ENCODE data around the gene VPS54.

DNA sequence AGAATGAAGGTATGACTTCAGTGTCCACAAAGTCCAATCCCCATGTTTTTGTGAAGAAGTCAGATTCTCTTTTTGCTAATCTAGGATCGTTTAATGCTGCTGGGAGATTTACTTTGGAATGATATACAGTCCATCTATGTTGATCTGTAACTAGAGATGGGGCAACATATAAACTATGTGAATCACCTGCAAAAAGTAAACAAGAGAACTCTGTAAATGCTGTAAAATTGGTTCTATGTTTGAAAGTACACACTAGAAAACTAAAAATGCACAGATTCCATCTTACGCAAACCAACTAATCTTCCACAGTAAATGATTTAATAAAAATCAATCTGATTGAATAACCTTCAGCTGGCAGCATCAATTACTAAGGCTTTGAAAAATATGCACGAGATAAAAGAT is 37.5 kb downstream of the VPS54 start:
- TF ChIP-seq, protein P1, sequence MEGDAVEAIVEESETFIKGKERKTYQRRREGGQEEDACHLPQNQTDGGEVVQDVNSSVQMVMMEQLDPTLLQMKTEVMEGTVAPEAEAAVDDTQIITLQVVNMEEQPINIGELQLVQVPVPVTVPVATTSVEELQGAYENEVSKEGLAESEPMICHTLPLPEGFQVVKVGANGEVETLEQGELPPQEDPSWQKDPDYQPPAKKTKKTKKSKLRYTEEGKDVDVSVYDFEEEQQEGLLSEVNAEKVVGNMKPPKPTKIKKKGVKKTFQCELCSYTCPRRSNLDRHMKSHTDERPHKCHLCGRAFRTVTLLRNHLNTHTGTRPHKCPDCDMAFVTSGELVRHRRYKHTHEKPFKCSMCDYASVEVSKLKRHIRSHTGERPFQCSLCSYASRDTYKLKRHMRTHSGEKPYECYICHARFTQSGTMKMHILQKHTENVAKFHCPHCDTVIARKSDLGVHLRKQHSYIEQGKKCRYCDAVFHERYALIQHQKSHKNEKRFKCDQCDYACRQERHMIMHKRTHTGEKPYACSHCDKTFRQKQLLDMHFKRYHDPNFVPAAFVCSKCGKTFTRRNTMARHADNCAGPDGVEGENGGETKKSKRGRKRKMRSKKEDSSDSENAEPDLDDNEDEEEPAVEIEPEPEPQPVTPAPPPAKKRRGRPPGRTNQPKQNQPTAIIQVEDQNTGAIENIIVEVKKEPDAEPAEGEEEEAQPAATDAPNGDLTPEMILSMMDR (IDR thresholded peaks at IDR 0.05) = no peak
- no peak for TF ChIP-seq ZFX (IDR thresholded peaks at IDR 0.05; ENCODE audit: borderline replicate concordance)
